AML-193 (cell line): ENCODE measurements around the gene NRL.
A peak's percentile ranks its signal among the peaks of the same experiment; 100 is the strongest.

Source experiments
- DNase-seq, 2 experiments: peaks; one replicate each; lab custom pipeline; 2025; lab: John Stamatoyannopoulos, UW

NRL gene

DNA sequence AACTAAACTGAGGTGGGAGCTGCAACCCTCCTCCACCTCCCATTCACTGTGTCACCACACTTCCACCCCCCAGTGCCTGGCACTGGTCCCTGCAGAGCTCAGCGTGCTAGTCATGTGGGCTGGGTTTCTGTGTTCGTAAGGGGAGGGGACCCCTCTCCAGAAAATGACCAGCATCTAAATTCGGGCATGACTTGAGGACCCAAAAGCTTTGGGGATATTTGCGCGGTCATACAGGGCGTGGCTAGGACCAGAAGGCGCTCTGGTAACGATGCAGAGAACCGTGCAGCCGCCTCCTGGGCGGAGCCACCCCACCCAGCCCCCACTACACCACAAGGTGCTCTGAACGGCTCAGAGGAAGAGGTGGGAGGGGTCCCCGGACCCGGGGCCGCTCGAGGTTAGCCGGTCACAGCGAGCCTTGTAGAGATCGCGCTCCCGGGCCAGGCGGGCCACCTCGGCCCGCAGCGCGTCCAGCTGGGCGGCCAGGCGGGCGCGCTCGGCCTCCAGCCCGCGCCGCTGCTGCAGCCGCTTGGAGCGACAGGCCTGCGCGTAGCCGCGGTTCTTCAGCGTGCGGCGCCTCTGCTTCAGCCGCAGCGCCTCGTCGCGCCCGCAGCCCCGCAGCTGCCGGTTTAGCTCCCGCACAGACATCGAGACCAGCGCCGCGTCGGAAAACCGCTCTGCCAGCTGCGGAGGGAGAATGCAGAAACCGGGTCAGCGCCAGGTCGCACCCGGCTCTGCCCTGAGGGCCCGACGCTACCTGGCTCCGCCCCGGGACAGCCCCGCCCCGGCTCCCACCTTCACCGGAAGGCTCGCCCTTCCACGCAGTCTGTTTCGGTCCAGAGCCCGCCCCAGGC lies 33.6 kb downstream of the NRL start:
- peak; percentile 20 to 42 for DNase-seq

DNA sequence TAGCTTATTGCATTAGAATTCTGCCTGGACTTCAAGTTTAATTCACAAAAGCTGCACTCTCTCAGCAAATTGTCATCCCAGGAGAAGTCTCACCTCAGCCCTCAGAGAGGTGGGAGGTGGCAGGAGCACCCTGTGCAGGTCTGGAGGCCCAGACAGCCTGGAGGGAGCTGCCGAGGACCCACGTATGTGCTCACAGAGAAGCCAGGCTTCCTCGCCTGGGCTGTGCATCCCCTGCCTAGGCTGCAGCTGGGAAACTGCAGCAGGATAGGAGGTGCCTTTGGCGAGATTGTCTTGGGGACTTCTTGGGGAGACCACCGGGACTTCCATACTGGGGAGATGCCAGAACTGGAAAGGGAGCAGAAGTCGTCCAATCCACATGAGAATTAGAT lies 34.6 kb downstream of the NRL start:
- no peak for DNase-seq

DNA sequence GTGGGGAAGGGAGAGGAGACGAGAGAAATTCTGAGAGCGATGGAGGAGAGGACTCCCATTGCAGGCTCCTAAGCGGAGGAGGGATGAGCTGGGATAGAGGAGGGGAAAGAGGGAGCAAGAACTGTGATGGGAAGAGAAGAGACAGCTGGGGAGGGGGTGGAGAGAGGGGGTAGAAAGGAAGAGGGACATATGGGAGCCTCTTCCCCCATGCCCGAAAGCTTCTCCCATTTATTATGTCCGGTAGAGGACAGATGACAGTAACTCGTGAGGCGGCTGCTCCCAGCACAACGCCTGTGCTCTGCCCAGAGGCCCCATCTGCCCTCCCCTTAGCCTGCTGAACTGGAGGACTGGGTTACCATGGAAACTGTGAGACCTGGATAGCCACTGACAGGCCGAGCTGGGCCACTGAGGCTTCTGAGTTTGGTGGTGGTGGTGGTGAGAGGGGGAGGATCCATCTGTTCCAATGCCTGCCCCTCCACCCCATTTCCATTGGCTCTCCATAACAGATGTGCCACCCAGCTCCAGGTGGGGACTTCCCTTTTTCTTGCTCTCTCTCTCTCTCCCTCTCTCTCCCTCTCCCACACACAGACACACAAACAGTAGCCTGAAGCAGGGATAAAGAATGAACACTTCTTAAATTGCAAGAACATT lies 35.1 kb downstream of the NRL start:
- peak in 1 of 2 experiments; percentile 15 for DNase-seq

DNA sequence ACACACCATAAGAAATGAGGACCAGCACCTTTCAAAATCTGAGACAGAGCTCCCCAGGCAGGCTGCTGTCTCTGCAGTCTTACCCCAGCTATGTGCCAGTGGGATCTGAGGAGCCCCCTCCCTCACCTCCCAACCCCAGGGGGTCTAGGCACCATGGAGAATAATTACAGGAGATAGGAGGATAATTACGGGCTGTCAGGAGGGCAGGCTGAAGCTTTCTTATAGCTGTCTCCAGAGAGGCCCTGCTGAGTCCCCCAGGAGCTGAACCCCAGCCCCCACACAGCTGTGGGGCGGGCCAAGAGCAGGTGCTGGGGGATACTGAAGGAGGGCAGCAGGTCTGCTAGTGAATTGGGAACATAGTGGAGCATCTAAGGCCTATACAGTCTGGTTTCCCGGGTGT lies 36.6 kb downstream of the NRL start:
- no peak for DNase-seq

DNA sequence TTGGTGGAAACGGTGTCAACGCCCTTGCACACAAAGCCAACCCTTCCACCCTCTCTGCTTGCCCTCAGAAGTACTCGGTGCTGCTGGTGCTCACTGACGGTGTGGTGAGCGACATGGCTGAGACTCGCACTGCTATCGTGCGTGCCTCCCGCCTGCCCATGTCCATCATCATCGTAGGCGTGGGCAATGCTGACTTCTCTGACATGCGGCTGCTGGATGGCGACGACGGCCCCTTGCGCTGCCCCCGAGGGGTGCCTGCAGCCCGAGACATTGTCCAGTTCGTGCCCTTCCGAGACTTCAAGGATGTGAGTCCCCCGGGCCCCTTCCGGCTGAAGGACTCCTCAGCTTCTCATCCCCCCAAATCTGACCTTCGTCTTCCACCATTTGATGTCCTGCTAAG lies 37.7 kb downstream of the NRL start:
- no peak for DNase-seq

DNA sequence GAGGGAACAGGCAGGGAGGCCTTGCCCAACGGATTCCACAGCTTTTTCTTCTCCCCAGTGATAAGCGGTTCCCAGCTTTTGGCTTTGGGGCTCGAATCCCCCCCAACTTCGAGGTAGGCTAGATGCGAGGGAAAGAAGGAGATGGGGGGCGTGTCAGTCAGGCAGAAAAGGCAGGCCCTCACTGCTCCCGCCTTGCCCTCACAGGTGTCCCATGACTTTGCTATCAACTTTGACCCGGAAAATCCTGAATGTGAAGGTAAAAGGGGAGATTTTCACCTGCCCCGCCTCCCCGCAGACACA lies 38.5 kb downstream of the NRL start:
- no peak for DNase-seq

DNA sequence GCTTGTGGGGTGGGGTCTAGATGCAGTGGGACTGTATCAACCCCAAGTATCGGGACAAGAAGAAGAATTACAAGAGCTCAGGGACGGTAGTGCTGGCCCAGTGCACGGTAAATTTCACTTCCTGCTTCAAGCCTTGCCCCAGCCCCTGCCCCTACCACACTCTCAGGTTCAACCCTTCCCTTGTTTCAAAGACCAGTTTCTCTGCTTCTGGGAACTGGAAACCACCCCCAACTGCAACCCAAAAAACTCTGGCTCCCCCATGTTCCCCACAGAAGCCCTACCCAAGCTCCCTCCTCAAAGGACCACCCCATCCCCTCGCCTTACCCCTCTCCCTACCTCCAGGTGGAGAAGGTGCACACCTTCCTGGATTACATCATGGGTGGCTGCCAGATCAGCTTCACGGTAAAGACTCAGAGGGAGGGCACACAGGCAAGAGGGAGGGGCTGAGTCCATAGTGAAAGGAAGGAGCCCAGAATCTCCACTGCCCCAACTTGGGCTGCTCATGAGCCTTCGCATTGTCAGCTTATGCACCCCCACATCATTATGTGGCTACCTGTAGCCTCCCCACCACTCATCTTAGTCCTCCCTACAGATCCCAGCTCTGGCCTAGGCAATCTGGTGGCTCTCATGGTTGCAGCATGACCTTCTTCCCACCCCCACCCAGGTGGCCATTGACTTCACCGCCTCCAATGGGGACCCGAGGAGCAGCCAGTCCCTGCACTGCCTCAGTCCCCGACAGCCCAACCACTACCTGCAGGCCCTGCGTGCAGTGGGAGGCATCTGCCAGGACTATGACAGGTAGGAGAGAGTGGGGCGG lies 39.1 kb downstream of the NRL start:
- DNase-seq: no peak

DNA sequence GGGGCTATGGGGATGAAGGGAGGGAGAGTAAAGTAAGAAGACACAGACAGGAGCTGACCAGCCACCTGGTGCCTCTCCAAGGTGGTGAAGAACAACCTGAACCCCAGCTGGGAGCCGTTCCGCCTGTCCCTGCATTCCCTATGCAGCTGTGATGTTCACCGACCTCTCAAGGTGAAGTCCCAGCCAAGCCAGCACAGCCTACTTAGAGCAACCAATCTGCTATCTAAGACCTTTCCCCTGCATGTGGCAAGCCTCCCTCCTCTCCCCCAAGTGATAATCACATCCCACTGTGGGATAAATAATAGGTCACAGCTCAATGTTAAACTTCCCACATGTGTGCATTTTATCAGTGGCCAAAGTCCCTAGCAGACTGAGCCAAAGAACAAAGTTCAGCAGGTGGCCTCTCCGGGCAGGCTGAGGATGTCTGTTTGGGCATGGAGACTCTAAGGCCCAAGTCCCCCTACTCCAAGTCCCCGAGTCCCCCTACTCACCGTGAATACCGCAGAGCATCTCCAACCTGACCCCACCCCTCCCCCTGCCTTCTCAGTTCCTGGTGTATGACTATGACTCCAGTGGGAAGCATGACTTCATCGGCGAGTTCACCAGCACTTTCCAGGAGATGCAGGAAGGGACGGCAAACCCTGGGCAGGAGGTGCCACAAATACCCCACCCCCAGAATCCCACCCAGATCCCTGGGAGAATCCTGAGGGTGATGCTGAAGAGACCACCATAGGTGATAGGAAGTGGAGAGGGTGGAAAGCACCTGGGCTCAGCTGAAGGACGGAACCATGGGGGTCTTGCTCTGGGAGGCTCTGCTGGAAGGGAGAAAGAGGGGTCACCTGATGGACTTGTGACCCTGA lies 39.9 kb downstream of the NRL start:
- no peak for DNase-seq

DNA sequence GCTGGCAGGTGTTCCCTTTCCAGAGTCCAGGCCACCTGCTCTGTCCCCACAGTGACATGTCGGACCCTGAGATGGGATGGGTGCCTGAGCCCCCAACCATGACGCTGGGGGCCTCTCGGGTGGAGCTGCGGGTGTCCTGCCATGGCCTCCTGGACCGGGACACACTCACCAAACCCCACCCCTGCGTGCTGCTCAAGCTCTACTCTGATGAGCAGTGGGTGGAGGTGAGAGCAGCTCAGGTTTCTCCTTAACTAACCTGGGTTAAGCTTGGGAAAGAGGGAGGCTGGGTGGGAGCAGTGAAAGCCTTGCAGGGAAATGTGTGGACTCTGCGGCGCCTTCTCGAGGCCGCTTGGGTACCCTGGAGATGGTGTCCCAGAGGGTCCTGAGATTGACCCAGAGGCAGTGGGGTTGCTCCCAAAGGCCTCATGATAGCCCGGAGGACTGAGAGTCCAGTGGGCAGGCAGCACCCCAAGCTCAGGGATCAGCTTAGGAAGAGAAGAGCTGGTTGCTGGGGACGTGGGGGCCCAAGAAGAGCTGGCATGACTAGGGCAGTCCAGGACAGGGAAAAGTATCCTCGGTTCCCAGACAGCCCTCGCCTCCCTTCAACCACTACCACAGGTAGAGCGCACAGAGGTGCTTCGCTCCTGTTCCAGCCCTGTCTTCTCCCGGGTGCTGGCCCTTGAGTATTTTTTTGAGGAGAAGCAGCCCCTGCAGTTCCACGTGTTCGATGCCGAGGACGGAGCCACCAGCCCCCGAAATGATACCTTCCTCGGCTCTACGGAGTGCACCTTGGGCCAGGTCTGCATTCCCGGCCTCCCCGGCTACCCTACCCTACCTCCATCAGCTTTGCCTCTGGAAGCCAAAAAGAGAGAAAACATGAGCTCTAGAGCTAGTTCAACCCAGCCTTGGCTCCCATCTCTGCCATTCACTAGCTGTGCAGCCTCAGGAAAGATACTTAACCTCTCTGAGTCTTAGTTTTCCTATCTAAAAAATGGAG lies 41.6 kb downstream of the NRL start:
- no peak for DNase-seq

DNA sequence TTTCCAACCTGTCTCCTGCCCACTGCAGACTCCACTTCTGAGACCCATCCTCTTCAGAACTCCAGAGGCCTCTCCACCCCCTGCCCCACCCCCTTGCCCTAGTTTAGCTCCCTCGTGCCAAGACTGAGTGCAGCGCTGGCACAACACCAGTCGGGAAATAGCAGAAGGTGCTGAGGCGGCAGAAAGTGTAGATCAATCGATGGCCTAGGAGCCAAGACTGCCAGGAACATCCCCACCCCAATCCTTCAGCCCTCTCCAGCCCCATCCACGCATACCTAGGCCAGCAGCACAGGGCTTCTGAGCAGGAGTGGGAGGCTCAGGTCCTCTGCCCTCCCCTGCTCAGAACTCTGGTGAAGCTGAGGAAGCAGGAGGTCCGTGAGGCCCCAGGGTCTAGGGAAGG lies 42.3 kb downstream of the NRL start:
- DNase-seq: no peak

DNA sequence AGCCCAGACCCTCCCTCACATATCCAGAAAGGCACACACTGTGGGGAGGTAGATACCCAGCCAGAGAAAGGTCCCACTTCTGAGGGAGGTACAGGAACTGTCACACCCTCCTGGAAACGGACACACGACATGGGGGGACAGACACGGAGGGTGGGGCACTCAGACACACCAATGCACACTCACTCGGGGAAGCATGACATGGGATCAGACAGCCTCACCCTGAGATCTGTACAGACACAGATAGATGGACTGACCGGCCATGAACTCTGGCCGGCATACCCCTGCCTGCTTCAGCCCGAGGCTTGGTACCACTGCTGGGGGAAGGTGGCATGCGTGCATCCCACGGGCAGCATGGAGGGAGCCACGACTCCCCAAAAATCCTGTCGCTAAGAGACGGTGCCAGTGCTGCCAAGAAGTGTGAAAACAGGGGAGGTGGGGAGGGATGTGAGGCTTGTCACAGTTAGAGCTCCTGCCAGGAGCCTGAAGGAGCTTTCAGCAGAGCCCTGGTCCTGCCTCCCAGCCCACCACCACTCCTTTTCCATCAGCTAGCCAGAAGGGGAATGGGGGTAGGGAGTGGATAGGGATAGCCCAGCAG lies 42.8 kb downstream of the NRL start:
- no peak for DNase-seq

DNA sequence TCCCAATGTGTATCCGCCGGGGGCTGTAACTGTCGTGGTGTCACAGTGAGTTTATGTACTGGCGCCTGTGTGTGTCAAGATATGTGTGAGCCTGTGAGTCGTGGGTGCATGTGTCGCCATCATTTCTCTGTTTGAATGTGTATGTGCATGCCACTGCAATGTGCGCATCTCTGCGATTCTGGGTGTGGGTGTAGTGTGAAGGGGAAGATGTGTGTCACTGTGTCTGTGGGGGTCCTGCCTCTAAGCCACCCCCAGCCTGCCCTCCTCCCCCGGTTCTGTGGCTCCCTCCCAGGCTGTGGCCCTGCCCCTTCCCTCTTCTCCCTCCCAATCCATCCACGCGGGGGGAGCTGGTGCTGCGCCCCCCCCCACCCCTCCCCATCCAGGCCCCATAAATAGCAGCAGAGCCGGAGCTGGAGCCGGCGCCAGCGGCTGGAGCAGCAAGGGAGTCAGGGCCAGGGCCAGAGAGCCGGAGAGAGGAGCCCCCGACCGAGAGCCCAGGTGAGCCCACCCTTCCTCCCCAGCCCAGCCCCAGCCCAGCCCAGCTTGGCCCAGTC lies 43.5 kb downstream of the NRL start, which contains the start of gene CPNE6:
Gene CPNE6 (plus strand): TSS at position 419 of the 554 bp plus-strand sequence. CDS start 1,375 bp downstream, outside the sequence.
- DNase-seq: no peak

DNA sequence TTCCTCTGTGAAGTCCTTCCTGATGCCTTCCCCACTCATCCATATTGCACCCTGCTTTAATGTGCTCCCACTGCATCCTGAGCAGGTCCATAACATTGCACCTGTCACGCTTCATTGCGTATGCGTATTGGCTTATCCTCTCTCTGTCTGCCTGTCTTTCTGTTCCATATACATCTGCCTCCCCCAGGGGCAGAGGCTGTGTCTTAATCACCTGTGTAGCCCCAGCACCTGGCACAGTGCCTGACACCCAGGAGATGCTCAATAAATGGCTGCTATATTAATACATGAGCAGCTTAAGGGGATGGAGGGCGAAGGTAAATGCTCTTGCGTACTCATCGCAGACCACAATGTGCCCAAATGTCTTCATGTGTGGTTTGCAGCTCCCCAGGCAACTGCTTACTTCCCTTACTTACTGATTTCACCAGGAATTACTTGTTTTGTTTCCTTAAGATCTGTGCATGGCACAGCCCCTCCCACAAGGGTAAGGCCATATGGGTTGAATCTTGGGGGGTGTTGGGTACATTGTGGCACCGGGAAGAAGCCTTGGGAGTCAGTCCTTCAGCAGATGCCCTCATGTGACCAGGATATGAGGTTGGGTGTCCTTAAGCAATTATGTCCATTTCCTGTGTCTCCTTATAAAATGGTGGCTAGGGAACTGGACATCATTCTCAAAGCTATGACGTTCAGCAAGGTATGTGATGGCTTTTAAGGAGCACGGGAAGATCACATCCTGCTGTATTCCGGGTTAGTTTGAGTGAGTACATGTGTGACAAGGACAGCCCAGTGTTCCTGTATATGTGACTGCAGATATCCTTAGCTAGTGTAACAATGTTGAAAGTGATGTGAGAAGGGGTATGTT lies 44.2 kb downstream of the NRL start:
- DNase-seq: no peak

DNA sequence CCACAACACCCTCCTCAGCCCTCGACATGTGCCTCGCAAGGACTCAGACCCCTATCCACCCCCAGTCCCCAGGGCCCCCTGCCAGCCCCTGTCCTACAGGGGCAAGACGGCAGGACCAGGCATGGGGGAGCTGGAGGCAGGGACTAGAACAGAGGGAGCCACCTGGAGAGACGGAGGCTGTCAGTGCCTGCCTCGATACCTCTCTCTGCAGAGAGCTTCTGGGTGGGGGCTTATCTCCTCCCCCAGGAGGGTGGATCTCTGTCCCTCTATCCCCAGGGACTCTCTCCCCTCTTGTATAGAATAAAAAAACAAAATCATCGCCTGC lies 45.4 kb downstream of the NRL start:
- no peak for DNase-seq

DNA sequence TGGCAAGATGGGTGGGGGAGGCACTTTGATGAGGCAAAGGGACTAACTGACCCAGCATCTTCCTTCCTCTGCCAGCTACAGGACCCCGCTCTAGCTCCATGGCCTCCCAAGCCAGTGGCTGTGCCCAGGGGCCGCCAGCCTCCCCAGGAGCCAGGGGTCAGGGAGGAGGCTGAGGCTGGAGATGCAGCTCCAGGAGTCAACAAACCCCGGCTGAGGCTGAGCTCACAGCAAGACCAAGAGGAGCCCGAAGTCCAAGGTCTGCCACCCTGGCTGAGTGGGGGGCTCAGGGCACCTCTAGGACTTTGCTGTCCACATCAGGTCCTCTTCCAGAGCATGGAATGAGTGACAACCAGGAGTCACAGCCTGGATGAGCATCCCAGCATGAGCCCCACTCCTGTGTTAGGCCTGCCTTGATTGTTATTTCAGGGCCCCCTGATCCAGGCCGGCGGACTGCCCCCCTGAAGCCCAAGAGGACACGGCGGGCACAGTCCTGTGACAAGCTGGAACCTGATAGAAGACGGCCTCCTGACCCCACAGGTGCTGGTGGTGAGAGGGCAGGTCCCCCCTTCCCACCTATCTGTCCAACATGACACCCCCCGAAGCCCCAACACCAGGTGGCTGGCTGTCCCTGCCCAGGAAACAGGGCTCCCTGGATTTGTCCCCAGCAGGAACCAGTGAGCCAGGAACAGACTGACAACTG lies 45.9 kb downstream of the NRL start:
- DNase-seq: no peak

DNA sequence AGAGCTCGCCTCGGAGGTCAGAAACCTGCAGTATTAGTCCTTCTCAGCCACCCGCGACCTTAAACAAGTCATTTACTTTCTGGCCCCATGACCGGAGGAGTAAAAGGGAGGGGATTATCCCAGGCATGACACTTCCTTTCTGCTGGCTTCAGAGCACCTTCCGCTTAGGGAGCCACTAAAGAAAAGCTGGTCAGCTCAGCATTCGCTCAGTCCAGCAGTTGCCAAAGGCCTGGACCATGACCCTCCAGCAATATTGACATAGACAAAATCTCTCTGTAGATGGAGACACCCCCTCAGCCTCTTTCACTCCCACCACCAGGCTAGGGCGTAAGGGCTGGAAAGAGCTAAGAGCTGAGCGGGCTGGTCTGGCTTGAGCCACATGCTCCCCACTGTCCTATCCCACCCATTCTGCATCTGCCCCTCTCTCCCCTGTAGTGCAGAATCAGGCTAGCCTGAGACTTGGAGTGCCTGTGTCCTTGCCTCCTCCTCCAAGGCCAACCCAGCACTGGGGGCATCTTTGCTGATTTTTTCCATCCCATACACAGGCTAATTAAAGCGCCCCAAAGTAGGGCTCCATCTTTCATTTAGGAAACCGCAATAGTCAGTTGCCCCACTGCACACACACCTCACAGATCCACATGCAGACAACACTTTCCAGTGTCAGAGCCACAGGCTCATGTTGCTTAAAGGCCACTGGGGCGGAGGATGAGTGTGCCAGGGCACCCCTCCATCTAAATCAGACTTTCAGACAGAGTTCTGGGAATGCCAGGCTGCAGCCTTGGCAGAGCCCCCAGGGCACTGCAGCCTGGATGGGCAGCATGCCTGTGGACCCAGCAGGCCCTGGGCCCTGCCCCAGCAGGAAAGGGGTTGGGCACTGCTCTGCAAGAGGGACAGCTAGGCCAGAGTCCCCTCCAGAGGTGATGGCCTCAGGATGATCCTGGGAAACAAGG lies 47.3 kb downstream of the NRL start:
- DNase-seq: no peak

DNA sequence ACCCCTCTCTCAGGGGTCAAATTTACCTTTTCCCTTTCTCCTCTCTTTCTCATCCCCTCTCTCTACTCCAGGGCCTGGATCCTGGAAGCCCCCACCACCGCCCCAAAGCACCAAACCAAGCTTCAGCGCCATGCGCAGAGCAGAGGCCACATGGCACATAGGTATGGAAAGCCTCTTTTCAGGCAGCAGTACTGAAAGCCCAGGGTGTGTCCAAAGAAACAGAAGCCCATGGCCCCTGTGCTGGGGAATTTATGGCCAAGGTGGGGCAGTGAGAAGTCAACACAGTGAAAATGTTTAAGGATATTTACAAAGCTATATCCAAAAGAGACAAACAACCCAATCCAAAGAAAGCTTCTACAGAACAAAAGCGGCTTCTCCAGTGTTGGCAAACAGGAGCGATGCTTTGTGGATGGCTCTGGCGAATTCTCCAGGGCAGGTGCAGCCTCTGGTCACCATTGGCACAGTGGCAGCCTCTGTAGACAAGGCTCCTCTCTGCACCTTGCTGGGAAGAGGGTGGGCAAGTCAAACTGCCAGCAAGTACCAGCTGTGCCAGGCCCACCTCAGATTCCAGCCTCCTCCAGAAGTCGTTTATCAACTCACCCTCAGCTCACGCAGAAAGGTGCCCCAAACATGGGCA lies 48.1 kb downstream of the NRL start:
- no peak for DNase-seq
